ENCODE measurements around the gene ZNF205.

Gene ZNF205

DNA sequence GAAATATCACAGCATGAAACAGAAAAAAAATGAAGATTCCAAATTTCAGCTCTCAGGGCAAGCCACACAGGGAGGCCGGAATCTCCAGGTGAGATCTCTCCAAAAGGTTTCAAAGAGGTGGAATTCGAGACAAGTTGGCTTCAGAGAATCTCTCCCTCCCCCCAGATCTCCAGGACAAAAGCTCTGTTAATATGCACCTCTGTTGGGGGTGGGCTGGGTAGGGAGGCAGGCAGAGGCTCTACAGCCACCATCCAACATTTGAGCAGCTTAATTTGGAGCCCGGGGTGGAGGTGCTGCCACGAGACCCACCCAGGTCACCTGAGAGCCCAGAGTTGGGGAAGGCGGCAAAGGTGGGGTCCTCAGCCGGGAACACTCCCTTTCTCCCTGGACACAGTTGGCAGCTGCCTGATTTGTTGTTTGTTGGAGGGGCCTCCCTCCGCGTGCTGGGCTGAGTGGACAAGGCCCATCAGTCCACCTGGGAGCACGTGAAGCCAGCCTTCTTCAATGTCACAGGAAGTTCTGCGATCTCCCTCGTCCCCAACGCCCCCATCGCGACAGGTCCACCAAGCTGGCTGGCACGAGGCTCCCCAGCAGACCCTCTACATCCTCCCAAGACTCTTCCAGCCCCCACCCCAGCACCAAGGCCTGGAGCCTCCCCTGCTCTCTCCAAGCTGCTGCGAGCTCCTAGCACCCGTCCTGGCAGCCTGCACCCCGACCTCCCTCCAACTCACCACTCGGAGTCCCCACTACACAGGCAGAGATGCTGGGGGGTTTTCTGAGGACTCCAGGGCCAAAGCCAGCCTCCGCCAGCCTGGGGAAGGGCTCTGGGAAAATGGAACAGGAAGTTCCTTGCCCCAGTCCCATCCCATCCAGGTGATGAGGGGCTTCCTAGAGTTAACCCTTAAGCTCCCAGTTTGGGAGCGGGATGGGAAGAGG, 13.7 kb upstream of the ZNF205 start, which contains the start of gene ZSCAN10 (continued):
- TF ChIP-seq ZNF600 (tag by site-specific recombination; IDR thresholded peaks at IDR 0.05): no peak

DNA sequence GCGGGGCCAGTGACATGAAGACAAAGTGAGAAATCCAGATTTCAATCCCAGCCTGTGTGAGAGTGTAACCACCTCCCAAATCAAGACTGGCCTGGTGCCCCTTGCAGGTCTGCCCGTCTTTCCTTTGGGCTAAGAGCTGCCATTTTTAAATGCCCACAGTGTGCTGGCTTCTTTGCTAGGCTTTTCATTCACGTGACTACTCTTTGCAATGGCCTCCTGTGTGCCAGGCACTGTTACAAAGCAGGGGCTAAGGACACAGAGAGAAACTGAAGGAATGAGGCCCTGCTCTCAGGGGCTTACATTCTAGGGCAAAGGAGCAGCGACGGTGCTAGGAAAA, 13.0 kb upstream of the ZNF205 start:
- Histone ChIP-seq H3K9me3 (ENCODE audit: control insufficient read depth, insufficient read depth, low read depth, low read length) (no peaks in the 10 kb centered on the region), H3K36me3 (ENCODE audit: control insufficient read depth in 2 of 2, insufficient read depth in 1 of 2, low read length in 2 of 2) (no peaks in the 10 kb centered on the region), H3K27ac (ENCODE audit: extremely low read depth, low read depth, low read length) (no peak overlapping the region), H3K4me3 (ENCODE audit: low read depth, low read length) (no peak overlapping the region), H3K4me1 (ENCODE audit: control insufficient read depth, insufficient read depth, low read length) (peaks cover 3% of the 10 kb centered on the region)
- POLR2A ChIA-PET: interaction anchor here (1.3 to 1.8 kb wide), 2 partner anchors 40 to 51 kb away, joined by 4 to 5 read pairs; no protein-coding TSS in a partner anchor
- no peak for TF ChIP-seq ZNF23 (tag by site-specific recombination; IDR thresholded peaks at IDR 0.05; ENCODE audit: borderline replicate concordance)
- no peak for TF ChIP-seq ZIC2 (tag by site-specific recombination; IDR thresholded peaks at IDR 0.05)
- no peak for TF ChIP-seq ZNF157 (tag by site-specific recombination; IDR thresholded peaks at IDR 0.05)
- TF ChIP-seq, protein P1, sequence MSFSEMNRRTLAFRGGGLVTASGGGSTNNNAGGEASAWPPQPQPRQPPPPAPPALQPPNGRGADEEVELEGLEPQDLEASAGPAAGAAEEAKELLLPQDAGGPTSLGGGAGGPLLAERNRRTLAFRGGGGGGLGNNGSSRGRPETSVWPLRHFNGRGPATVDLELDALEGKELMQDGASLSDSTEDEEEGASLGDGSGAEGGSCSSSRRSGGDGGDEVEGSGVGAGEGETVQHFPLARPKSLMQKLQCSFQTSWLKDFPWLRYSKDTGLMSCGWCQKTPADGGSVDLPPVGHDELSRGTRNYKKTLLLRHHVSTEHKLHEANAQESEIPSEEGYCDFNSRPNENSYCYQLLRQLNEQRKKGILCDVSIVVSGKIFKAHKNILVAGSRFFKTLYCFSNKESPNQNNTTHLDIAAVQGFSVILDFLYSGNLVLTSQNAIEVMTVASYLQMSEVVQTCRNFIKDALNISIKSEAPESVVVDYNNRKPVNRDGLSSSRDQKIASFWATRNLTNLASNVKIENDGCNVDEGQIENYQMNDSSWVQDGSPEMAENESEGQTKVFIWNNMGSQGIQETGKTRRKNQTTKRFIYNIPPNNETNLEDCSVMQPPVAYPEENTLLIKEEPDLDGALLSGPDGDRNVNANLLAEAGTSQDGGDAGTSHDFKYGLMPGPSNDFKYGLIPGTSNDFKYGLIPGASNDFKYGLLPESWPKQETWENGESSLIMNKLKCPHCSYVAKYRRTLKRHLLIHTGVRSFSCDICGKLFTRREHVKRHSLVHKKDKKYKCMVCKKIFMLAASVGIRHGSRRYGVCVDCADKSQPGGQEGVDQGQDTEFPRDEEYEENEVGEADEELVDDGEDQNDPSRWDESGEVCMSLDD (tag by site-specific recombination; IDR thresholded peaks at IDR 0.05): no peak
- TF ChIP-seq ZNF707 (tag by site-specific recombination; IDR thresholded peaks at IDR 0.05): no peak
- TF ChIP-seq, protein P2, sequence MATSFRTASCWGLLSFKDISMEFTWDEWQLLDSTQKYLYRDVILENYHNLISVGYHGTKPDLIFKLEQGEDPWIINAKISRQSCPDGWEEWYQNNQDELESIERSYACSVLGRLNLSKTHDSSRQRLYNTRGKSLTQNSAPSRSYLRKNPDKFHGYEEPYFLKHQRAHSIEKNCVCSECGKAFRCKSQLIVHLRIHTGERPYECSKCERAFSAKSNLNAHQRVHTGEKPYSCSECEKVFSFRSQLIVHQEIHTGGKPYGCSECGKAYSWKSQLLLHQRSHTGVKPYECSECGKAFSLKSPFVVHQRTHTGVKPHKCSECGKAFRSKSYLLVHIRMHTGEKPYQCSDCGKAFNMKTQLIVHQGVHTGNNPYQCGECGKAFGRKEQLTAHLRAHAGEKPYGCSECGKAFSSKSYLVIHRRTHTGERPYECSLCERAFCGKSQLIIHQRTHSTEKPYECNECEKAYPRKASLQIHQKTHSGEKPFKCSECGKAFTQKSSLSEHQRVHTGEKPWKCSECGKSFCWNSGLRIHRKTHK (tag by site-specific recombination; IDR thresholded peaks at IDR 0.05): no peak
- no peak for TF ChIP-seq ZSCAN16 (tag by site-specific recombination; IDR thresholded peaks at IDR 0.05)
- no peak for TF ChIP-seq ZNF391 (tag by site-specific recombination; IDR thresholded peaks at IDR 0.05; ENCODE audit: borderline replicate concordance, low read depth)
- TF ChIP-seq ZNF555 (tag by site-specific recombination; conservative IDR thresholded peaks at IDR 0.05): no peak
- TF ChIP-seq ZNF221 (tag by site-specific recombination; IDR thresholded peaks at IDR 0.05; ENCODE audit: borderline replicate concordance): no peak
- TF ChIP-seq ZNF138 (tag by site-specific recombination; IDR thresholded peaks at IDR 0.05; ENCODE audit: borderline replicate concordance): no peak
- TF ChIP-seq ZFP69B (tag by site-specific recombination; IDR thresholded peaks at IDR 0.05): no peak
- TF ChIP-seq ZNF777 (tag by site-specific recombination; IDR thresholded peaks at IDR 0.05; ENCODE audit: borderline replicate concordance): no peak
- no peak for TF ChIP-seq ZSCAN30 (tag by site-specific recombination; IDR thresholded peaks at IDR 0.05)
- no peak for TF ChIP-seq ZNF324 (tag by site-specific recombination; IDR thresholded peaks at IDR 0.05)
- no peak for TF ChIP-seq ZFP41 (tag by site-specific recombination; IDR thresholded peaks at IDR 0.05; ENCODE audit: borderline replicate concordance)
- TF ChIP-seq PRDM4 (tag by site-specific recombination; IDR thresholded peaks at IDR 0.05): no peak
- no peak for TF ChIP-seq HIC1 (tag by site-specific recombination; IDR thresholded peaks at IDR 0.05)
- CTCF ChIA-PET: interaction anchor here (0.6 to 3.6 kb wide), 4 partner anchors 30 to 68 kb away, joined by 3 to 16 read pairs (median 4); no protein-coding TSS in a partner anchor
